ENCODE measurements around the gene HTR3E.

HTR3E gene

GRCh38 chr3:184085389-184085852, 11.4 kb upstream of the HTR3E start (continued):
- TF ChIP-seq ZNF26 (tag by site-specific recombination; IDR thresholded peaks at IDR 0.05) (no peak), SP2 (tag by site-specific recombination; IDR thresholded peaks at IDR 0.05) (no peak), PRDM4 (tag by site-specific recombination; IDR thresholded peaks at IDR 0.05) (no peak), ZNF169 (tag by site-specific recombination; IDR thresholded peaks at IDR 0.05) (no peak), ZNF580 (tag by site-specific recombination; IDR thresholded peaks at IDR 0.05) (no peak), ZSCAN30 (tag by site-specific recombination; IDR thresholded peaks at IDR 0.05) (no peak), ZNF664 (tag by site-specific recombination; IDR thresholded peaks at IDR 0.05) (no peak), ZNF571 (tag by site-specific recombination; IDR thresholded peaks at IDR 0.05) (no peak), ZNF248 (tag by site-specific recombination; IDR thresholded peaks at IDR 0.05) (no peak), ZSCAN23 (tag by site-specific recombination; IDR thresholded peaks at IDR 0.05) (no peak), ZFP37 (tag by site-specific recombination; IDR thresholded peaks at IDR 0.05) (no peak), ZNF530 (tag by site-specific recombination; IDR thresholded peaks at IDR 0.05; ENCODE audit: low read depth) (no peak), GFI1B (tag by site-specific recombination; IDR thresholded peaks at IDR 0.05) (peak; percentile 70), SETDB1 (IDR thresholded peaks at IDR 0.05; ENCODE audit: insufficient read length, low read length) (peak; percentile 96), ZFHX2 (tag by site-specific recombination; conservative IDR thresholded peaks at IDR 0.05) (no peak), ZNF549 (tag by site-specific recombination; IDR thresholded peaks at IDR 0.05) (no peak), ZNF518A (tag by site-specific recombination; conservative IDR thresholded peaks at IDR 0.05; ENCODE audit: low read depth) (peak; percentile 48; the same call in 1 of the 2 replicates), BCL11A (tag by site-specific recombination; IDR thresholded peaks at IDR 0.05; ENCODE audit: low read depth) (no peak), ZNF426 (tag by site-specific recombination; IDR thresholded peaks at IDR 0.05) (no peak), INSM2 (tag by site-specific recombination; IDR thresholded peaks at IDR 0.05) (no peak), ZNF280D (tag by site-specific recombination; IDR thresholded peaks at IDR 0.05) (0 out of 2 replicates have a peak, but pooled peaks have one; percentile 35), ZNF704 (tag by site-specific recombination; IDR thresholded peaks at IDR 0.05) (no peak)

All from HEK293 (cell line).